Trophoblast cell (in vitro differentiated cells and primary cell): ENCODE measurements around the gene TPD52L2.
A peak's percentile ranks its signal among the peaks of the same experiment; 100 is the strongest.
"Not testable (repeated sequence)": the region's sequence is repeated elsewhere in the genome, so short reads cannot be mapped to it uniquely, and the experiment has no call there.

ENCODE experiments used
- DNase-seq, 2 donors: peaks; one replicate each; pipeline ENCODE4 v3.0.0-alpha.2; 2016
- H2AFZ ChIP-seq: 2 replicates; pipeline ENCODE4 v1.6.1; 2013; ENCODE audit warnings: low read length, moderate library complexity, mild to moderate bottlenecking; ENCODE audit not compliant: insufficient read depth, poor library complexity
- H2AK5ac ChIP-seq: 2 replicates; pipeline ENCODE4 v1.6.1; 2013; ENCODE audit warnings: mild to moderate bottlenecking, low read length
- H2BK120ac ChIP-seq: 2 replicates; pipeline ENCODE4 v1.6.1; 2013; ENCODE audit warnings: low read length, mild to moderate bottlenecking, moderate library complexity; ENCODE audit not compliant: insufficient read depth, poor library complexity
- H2BK12ac ChIP-seq: 2 replicates; pipeline ENCODE4 v1.6.1; 2013; ENCODE audit warnings: mild to moderate bottlenecking, low read length, moderate library complexity
- H2BK5ac ChIP-seq: 2 replicates; pipeline ENCODE4 v1.6.1; 2013; ENCODE audit warnings: low read length, low read depth, moderate library complexity, mild to moderate bottlenecking; ENCODE audit not compliant: poor library complexity
- H3K14ac ChIP-seq: 2 replicates; pipeline ENCODE4 v1.6.1; 2013; ENCODE audit warnings: mild to moderate bottlenecking, low read length
- H3K18ac ChIP-seq: 2 replicates; pipeline ENCODE4 v1.6.1; 2013; ENCODE audit warnings: mild to moderate bottlenecking, low read length
- H3K23ac ChIP-seq: 2 replicates; pipeline ENCODE4 v1.6.1; 2013; ENCODE audit warnings: low read length
- H3K27ac ChIP-seq: 2 replicates; pipeline ENCODE4 v1.5.1; 2013; ENCODE audit warnings: low read depth, mild to moderate bottlenecking, inconsistent platforms, low read length, moderate library complexity
- H3K27me3 ChIP-seq: 2 replicates; pipeline ENCODE4 v1.6.1; 2013; ENCODE audit warnings: inconsistent platforms, mild to moderate bottlenecking, low read length, moderate library complexity; ENCODE audit not compliant: insufficient read depth
- H3K36me3 ChIP-seq, 2 experiments: 1 replicate in 1 of 2; 2 replicates in 1 of 2; pipeline ENCODE4 v1.6.1; 2013; ENCODE audit warnings: low read length in 2 of 2, mild to moderate bottlenecking in 2 of 2, moderate library complexity in 1 of 2; ENCODE audit not compliant: insufficient read depth in 2 of 2, control insufficient read depth in 1 of 2
- H3K4ac ChIP-seq: 2 replicates; pipeline ENCODE4 v1.6.1; 2013; ENCODE audit warnings: low read depth, mild to moderate bottlenecking, low read length, moderate library complexity
- H3K4me1 ChIP-seq, 2 experiments: 1 replicate in 1 of 2; 2 replicates in 1 of 2; pipeline ENCODE4 v1.6.1; 2013; ENCODE audit warnings: low read length in 2 of 2, mild to moderate bottlenecking in 2 of 2, moderate library complexity in 1 of 2; ENCODE audit not compliant: insufficient read depth in 2 of 2, control insufficient read depth in 1 of 2
- H3K4me2 ChIP-seq: 2 replicates; pipeline ENCODE4 v1.6.1; 2013; ENCODE audit warnings: inconsistent platforms, mild to moderate bottlenecking, low read length, moderate library complexity
- H3K4me3 ChIP-seq: 2 replicates; pipeline ENCODE4 v1.5.1; 2013; ENCODE audit warnings: mild to moderate bottlenecking, low read depth, low read length, inconsistent platforms
- H3K79me1 ChIP-seq: one replicate; pipeline ENCODE4 v1.6.1; 2013; ENCODE audit warnings: low read length
- H3K79me2 ChIP-seq: 2 replicates; pipeline ENCODE4 v1.6.1; 2013; ENCODE audit warnings: low read length, mild to moderate bottlenecking; ENCODE audit not compliant: control insufficient read depth, insufficient read depth, poor library complexity
- H3K9ac ChIP-seq: 2 replicates; pipeline ENCODE4 v1.6.1; 2013; ENCODE audit warnings: mild to moderate bottlenecking, low read length
- H3K9me3 ChIP-seq: 2 replicates; pipeline ENCODE4 v1.6.1; 2013; ENCODE audit warnings: low read depth, mild to moderate bottlenecking, control low read depth, inconsistent platforms, low read length; ENCODE audit not compliant: insufficient read depth
- H4K12ac ChIP-seq: 2 replicates; pipeline ENCODE4 v1.6.1; 2013; ENCODE audit warnings: low read depth, mild to moderate bottlenecking, low read length, moderate library complexity
- H4K8ac ChIP-seq: 2 replicates; pipeline ENCODE4 v1.6.1; 2013; ENCODE audit warnings: low read depth, mild to moderate bottlenecking, low read length, moderate library complexity
- H4K91ac ChIP-seq: one replicate; pipeline ENCODE4 v1.6.1; 2013; ENCODE audit warnings: low read depth, mild to moderate bottlenecking, low read length, moderate library complexity
- WGBS: extraction: QIAGEN DNeasy Blood & Tissue Kit; methylation state at CpG from one replicate; pipeline ENCODE4 v1.1.7; 2013; ENCODE audit warnings: missing lambda C conversion rate; ENCODE audit not compliant: insufficient read length, insufficient coverage; ENCODE audit errors: extremely low coverage; 5-methylcytosine and 5-hydroxymethylcytosine counted together

Gene TPD52L2

GRCh38 chr20:63863021-63863797 is 1.9 kb upstream of the TPD52L2 start:
- Histone ChIP-seq H4K91ac (peak overlapping the region; percentile 91), H3K4ac (no peak overlapping the region), H3K27me3 (no peaks in the 10 kb centered on the region), H3K9me3 (no peaks in the 10 kb centered on the region), H3K23ac (no peak overlapping the region), H3K79me1 (peaks cover 16% of the 10 kb centered on the region), H3K4me3 (no peak overlapping the region), H2AK5ac (peak overlapping the region; percentile 0), H2BK5ac (no peak overlapping the region), H2BK120ac (no peak overlapping the region), H3K36me3 (peaks cover 17% of the 10 kb centered on the region in 2 experiments), H2AFZ (no peak overlapping the region), H3K4me1 (peaks cover 14 to 24% of the 10 kb centered on the region in 2 experiments), H4K8ac (peak overlapping the region; percentile 95), H3K14ac (no peak overlapping the region), H2BK12ac (no peak overlapping the region), H3K27ac (peak overlapping the region; percentile 82), H3K79me2 (peaks cover 9% of the 10 kb centered on the region), H3K4me2 (peak overlapping the region; percentile 66), H3K18ac (peak overlapping the region; percentile 12), H3K9ac (no peak overlapping the region), H4K12ac (peak overlapping the region; percentile 9)
- no peak for DNase-seq
- no CpG with 5 or more reads among the region's 18 CpGs for WGBS

- Histone ChIP-seq H3K36me3 (peaks cover 23% of the 10 kb centered on the region in 2 experiments), H3K9ac (peak overlapping the region; percentile 6), H3K14ac (peak overlapping the region; percentile 82), H3K79me1 (peaks cover 12% of the 10 kb centered on the region), H4K12ac (peak overlapping the region; percentile 92), H3K23ac (no peak overlapping the region), H2BK120ac (peak overlapping the region; percentile 69), H3K4me2 (peak overlapping the region; percentile 66), H2BK12ac (no peak overlapping the region), H4K8ac (peak overlapping the region; percentile 95), H3K18ac (peak overlapping the region; percentile 59), H2AFZ (no peak overlapping the region), H3K27me3 (no peaks in the 10 kb centered on the region), H3K4me1 (peaks cover 7 to 17% of the 10 kb centered on the region in 2 experiments), H4K91ac (peak overlapping the region; percentile 91), H3K27ac (peak overlapping the region; percentile 82), H3K4ac (peak overlapping the region; percentile 51), H3K4me3 (peak overlapping the region; percentile 75), H3K9me3 (no peaks in the 10 kb centered on the region), H3K79me2 (peaks cover 9% of the 10 kb centered on the region), H2AK5ac (peak overlapping the region; percentile 69), H2BK5ac (peak overlapping the region; percentile 78)
- no CpG with 5 or more reads among the region's 38 CpGs for WGBS
- DNase-seq, result peak; percentile 69 to 74
These were observed 1.1 kb upstream of the TPD52L2 start for GRCh38 chr20:63863798-63864544.

GRCh38 chr20:63864545-63864977 is 509 bp upstream of the TPD52L2 start:
- Histone ChIP-seq H2BK120ac (peak overlapping the region; percentile 69), H2AFZ (peak overlapping the region; percentile 74), H3K14ac (peak overlapping the region; percentile 86), H3K9ac (peak overlapping the region; percentile 84), H4K8ac (peak overlapping the region; percentile 95), H3K79me1 (peaks cover 12% of the 10 kb centered on the region), H3K4me1 (peaks cover 5 to 11% of the 10 kb centered on the region in 2 experiments), H2BK5ac (peak overlapping the region; percentile 78), H3K18ac (peak overlapping the region; percentile 59), H3K27ac (peak overlapping the region; percentile 82), H2AK5ac (peak overlapping the region; percentile 69), H3K23ac (no peak overlapping the region), H3K79me2 (peaks cover 9% of the 10 kb centered on the region), H4K91ac (peak overlapping the region; percentile 91), H3K9me3 (no peaks in the 10 kb centered on the region), H3K4ac (peak overlapping the region; percentile 51), H4K12ac (peak overlapping the region; percentile 92), H3K4me2 (peak overlapping the region; percentile 66), H2BK12ac (no peak overlapping the region), H3K4me3 (peak overlapping the region; percentile 75), H3K27me3 (no peaks in the 10 kb centered on the region), H3K36me3 (peaks cover 29% of the 10 kb centered on the region in 2 experiments)
- no peak for DNase-seq
- no CpG with 5 or more reads among the region's 25 CpGs for WGBS

- not testable (repeated sequence) for H2AFZ ChIP-seq, DNase-seq, H4K12ac ChIP-seq, H3K4me2 ChIP-seq, H3K79me2 ChIP-seq, H3K23ac ChIP-seq, H3K27ac ChIP-seq, H3K14ac ChIP-seq, H3K4me1 ChIP-seq, H4K8ac ChIP-seq, H2BK5ac ChIP-seq, H3K27me3 ChIP-seq, H2BK120ac ChIP-seq, H3K9ac ChIP-seq, H2BK12ac ChIP-seq, H4K91ac ChIP-seq, H3K18ac ChIP-seq, H3K4me3 ChIP-seq, H2AK5ac ChIP-seq, H3K9me3 ChIP-seq
- WGBS, result no CpG with 5 or more reads among the region's 13 CpGs
- H3K36me3 ChIP-seq, result peaks cover 33 to 39% of the 10 kb centered on the region in 2 experiments
- H3K4ac ChIP-seq, result peak overlapping the region; percentile 44
- H3K79me1 ChIP-seq, result peaks cover 12% of the 10 kb centered on the region
These were observed 2.0 kb downstream of the TPD52L2 start for GRCh38 chr20:63867042-63867441.
